Endometrial microvascular endothelial cells (primary cell): ENCODE measurements around the gene ADRM1. TPM values are rescaled to one million over a fixed set of nuclear protein-coding genes. Genes with fewer than 3 reads are reported as not detected.

Experiments used
- total RNA-seq: library from RNA; depleted of rRNA; stranded (reverse); fragments of >200 nt; gene quantifications from one replicate; pipeline ENCODE4 v1.2.3, GENCODE V29; 2015; ENCODE audit errors: inconsistent ontology term

ADRM1 gene
- total RNA-seq, 1 donor from 2014 or later: 309 TPM

Other genes with a start within 250 kb of the ADRM1 start
- gene TAF4, start 237.1 kb upstream of the ADRM1 start, total RNA-seq: 2.6 TPM
- 21.2 TPM for gene LSM14B, start 180.5 kb upstream of the ADRM1 start, total RNA-seq
- gene PSMA7, start 159.6 kb upstream of the ADRM1 start, total RNA-seq: 414 TPM
- gene SS18L1, start 159.2 kb upstream of the ADRM1 start, total RNA-seq: 3.1 TPM
- 8.4 TPM for gene MTG2, start 120.0 kb upstream of the ADRM1 start, total RNA-seq
- not detected for gene HRH3, start 82.7 kb upstream of the ADRM1 start, total RNA-seq
- gene OSBPL2, start 64.5 kb upstream of the ADRM1 start, total RNA-seq: 15.6 TPM
- 132 TPM for gene LAMA5, start 64.3 kb downstream of the ADRM1 start, total RNA-seq
- 2,359 TPM for gene RPS21, start 84.1 kb downstream of the ADRM1 start, total RNA-seq
- gene CABLES2, start 104.3 kb downstream of the ADRM1 start, total RNA-seq: 6.9 TPM
- not detected for gene RBBP8NL, start 124.5 kb downstream of the ADRM1 start, total RNA-seq
- gene GATA5, start 173.0 kb downstream of the ADRM1 start, total RNA-seq: not detected